RKO (cell line): ENCODE measurements around the gene IL7R.

Experiments used
- DNase-seq: peaks from one replicate; pipeline ENCODE4 v3.0.0-alpha.2; 2016; ENCODE audit warnings: low spot score

IL7R gene

GRCh38 chr5:35908228-35908627 is 51.5 kb downstream of the IL7R start:
- DNase-seq: no peak

GRCh38 chr5:35908814-35909213 is 52.1 kb downstream of the IL7R start:
- DNase-seq: no peak

DNA sequence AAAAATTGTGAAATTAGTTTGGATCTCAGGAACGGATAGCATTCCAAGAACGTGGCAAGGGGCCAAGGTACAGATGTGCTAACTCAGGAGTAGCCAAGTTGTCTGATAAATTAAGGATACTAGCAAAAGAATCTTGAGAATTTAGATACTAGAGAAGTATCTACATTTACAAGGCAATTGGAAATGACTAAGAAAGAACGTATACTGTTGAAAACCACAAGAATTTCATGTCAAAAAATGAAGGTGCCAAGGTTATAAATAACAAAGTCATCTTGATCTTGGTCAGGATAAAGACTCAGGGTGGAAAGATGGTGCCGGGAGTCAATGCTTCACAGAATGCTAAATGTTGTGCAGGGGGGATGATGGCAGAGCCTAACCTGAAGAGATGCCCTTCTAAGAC is 62.5 kb downstream of the IL7R start:
- no peak for DNase-seq

- no peak for DNase-seq
Observed at GRCh38 chr5:35920890-35921289, 64.2 kb downstream of the IL7R start.

DNA sequence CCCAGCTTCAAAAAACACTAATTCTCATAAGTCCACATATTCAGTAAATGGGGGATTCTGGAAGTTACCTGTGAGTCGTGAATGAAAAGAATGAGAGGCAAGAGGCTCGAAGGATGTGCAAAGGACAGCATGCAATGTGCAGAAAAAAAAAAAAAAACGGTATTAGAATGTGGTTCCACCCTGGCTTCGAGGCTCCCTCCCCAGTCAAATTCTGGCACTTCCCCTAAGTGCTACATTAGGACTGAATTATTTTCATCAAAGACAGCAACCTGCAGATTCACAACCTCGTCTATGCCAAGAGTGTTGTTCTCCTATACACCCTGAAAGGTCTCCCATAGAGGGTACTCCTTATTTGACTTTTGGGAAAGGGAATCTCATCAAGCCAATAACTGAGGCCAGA is 65.2 kb downstream of the IL7R start:
- DNase-seq: no peak

GRCh38 chr5:35922468-35922867 is 65.8 kb downstream of the IL7R start:
- no peak for DNase-seq

DNA sequence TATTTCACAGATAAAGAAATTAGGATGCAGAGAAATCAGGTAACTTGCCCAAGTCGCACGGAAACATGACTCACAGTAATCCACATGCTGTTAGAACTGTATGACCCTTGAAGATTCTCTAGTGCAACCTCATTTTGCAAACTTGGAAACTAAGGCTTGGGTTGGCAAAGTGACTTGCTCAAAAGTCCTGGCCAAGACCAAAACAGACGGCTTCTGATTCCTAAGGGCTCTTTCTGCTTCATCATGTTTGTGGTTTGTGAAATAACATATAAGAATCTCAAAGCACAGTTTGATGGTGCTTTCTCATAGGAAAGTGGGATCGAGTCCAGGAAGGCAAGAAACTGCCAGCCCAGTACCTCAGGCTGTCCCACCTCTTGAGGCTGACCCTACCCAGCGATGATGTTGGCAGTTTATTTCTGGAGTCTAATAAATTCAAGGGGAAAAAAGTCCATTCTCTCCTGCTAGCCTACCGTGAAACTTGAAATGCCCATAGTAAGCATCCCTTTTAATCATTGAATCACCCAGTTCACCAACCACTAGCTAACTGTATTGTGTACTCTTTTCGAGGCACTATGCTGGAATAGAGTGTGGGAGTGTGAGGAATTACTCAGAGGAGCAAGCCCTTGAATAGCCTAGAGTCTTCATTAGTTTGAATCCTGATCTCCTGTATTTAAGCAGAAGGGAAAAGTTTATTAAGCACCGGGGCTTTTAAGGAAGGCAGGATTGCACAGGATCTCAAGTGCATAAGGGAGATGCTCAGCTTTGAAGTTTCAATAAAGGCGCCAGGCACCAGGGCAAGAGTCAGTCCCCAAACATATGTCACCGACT is 67.6 kb downstream of the IL7R start:
- DNase-seq: no peak

- no peak for DNase-seq
Observed at GRCh38 chr5:35924950-35925722, 68.4 kb downstream of the IL7R start.

DNA sequence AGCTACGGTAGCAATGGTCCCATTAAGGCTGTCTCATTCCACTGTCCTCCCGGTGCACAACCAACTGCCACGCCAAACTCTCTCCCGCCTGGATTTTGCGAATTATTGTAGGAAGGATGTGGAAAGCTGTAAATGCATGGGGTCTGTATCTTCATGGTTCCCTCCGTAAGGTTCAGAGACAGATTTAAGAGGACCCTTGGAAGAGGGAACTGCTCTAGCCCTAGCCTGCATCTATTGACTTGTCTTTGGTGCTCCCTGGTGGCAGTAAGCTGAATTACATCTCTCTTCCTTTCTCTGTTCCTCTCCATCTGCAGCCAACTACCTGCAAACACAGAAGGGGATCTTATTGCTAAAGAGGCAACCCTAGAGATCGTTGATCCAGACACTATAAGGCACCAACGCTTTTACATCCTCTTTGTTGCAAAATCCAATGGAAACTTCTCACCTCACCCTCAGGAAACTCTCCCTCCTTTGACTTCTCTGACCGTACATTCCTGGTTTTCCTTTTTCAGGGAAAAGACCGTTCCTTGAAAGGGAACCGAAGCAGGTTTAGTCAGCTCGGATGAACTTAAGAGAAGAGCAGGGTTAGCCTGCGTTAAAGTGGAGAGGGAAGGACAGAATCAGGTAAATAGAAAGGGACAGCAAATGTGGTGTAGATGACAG is 69.8 kb downstream of the IL7R start:
- DNase-seq: peak; percentile 30
